Thymus (tissue), 11 donors: ENCODE results near the gene MOV10L1. TPM values are rescaled to one million over a fixed set of nuclear protein-coding genes. Genes with fewer than 3 reads are reported as not detected.

ENCODE experiments used
- DNase-seq, 9 donors: peaks; one replicate each; pipeline ENCODE4 v3.0.0-alpha.2; 2013; ENCODE audit warnings: low spot score in 9 of 9, low read depth in 6 of 9, missing footprints in 1 of 9
- H3K27ac ChIP-seq, 2 donors: one replicate each; pipeline ENCODE4 v1.5.1; 2013; ENCODE audit warnings: control low read depth in 1 of 2, low read depth in 1 of 2, low read length in 1 of 2, mild to moderate bottlenecking in 1 of 2, moderate library complexity in 1 of 2
- H3K27me3 ChIP-seq, 2 donors: one replicate each; pipeline ENCODE4 v1.5.1; 2013; ENCODE audit warnings: low read length in 1 of 2; ENCODE audit not compliant: control insufficient read depth in 2 of 2, insufficient read depth in 1 of 2
- H3K36me3 ChIP-seq, 2 donors: one replicate each; pipeline ENCODE4 v1.5.1; 2013; ENCODE audit warnings: low read length in 1 of 2, mild to moderate bottlenecking in 1 of 2, moderate library complexity in 1 of 2; ENCODE audit not compliant: control insufficient read depth in 2 of 2, insufficient read depth in 2 of 2
- H3K4me1 ChIP-seq, 2 donors: one replicate each; pipeline ENCODE4 v1.5.1; 2013; ENCODE audit warnings: low read length in 2 of 2; ENCODE audit not compliant: control insufficient read depth in 2 of 2, insufficient read depth in 2 of 2
- H3K4me3 ChIP-seq, 2 donors: one replicate each; pipeline ENCODE4 v1.5.1; 2013; ENCODE audit warnings: low read length in 2 of 2, control low read depth in 1 of 2, mild to moderate bottlenecking in 1 of 2
- H3K9me3 ChIP-seq, 2 donors: one replicate each; pipeline ENCODE4 v1.5.1; 2013; ENCODE audit warnings: low read length in 1 of 2, mild to moderate bottlenecking in 1 of 2; ENCODE audit not compliant: control insufficient read depth in 2 of 2, insufficient read depth in 1 of 2
- WGBS: extraction: QIAGEN DNeasy Blood & Tissue Kit; methylation state at CpG from one replicate; pipeline ENCODE4 v1.1.7; 2013; 5-methylcytosine and 5-hydroxymethylcytosine counted together
- polyA plus RNA-seq: library from polyadenylated mRNA; stranded (reverse); fragments of 200-250 nt; gene quantifications from one replicate; pipeline ENCODE4 v1.2.3, GENCODE V29; 2013
- total RNA-seq: library from RNA; stranded (reverse); fragments of 120-200 nt; gene quantifications from one replicate; pipeline ENCODE4 v1.2.4, GENCODE V29; 2013
- donor health status: healthy.

The MOV10L1 gene
- total and polyA plus RNA-seq, 2 donors: 0.14 to 0.32 TPM

DNA sequence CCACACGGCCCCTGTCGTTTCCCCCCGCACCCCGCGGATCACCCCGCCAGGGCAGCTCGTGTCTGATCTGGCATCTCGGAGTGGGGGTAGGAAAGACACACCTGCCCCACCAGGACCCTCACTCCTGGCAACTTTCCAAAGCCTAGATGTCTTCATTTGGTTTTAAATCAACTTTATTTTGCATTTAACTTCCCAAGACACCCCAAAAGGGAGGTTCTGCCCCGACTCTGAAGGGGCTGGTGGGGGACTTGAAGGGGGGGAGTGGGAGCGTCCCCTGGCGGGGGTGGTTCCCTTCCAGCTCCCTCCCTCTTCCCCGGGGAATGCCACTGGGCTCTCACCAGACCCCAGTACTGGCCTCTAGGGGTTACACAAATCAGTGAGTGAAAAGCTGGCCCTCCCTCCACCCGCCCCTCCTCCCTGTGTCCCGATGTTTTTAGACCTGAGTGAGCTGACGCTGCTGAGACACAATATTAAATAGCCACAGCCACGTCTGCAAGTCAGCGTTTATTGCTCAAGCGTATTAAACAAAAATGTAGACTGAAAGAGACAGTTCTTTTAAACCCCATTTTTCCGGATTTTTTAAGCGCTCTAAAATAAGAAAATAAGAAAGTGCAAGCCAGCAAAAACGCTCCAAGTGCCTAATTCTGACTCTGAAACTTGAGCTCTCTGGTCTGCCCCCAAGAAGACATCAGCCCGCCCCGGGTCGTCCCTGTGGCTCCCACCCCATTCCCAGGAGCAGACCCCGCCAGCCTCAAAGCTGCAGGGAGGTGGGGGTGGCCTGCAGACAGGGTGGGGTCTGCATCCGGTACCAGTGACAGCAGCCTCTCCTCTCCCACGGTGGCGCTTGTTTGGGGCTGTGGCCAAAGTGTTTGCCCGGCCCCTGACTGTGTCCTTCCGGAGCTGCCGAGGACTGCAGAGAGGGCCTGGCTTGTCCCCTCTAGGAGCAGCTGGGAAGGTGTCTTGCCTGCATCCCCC, 30.6 kb upstream of the MOV10L1 start:
- Histone ChIP-seq H3K36me3 (no peaks in the 10 kb centered on the region), H3K4me3 (no peak overlapping the region), H3K4me1 (no peaks in the 10 kb centered on the region), H3K27ac (no peak overlapping the region), H3K9me3 (peaks cover 0 to 3% of the 10 kb centered on the region in 2 donors), H3K27me3 (peaks cover 28 to 57% of the 10 kb centered on the region in 2 donors)
- no peak for DNase-seq
- WGBS: 56% methylated on average over 31 of the region's 31 CpGs

DNA sequence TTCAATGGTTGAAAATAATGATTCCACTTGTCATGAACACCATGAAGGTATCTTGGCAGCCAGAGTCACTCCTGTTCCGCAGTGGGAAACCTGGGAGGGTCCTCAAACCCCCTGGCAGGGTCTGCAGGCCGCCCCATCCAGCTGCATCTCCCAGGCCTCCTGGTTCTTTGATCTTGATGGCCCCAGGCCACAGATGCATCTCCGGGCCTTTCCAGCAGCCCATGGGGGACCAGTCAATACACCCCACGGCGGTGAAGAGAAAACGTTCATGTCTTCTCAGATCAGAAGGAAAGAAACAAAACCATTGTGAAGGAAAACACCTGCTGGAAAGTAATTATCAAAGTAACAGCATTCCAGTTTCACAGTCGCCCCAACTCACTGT, 29.9 kb upstream of the MOV10L1 start:
- WGBS: 94% methylated on average over 7 of the region's 7 CpGs
- no peak overlapping the region for H3K4me3 ChIP-seq
- H3K36me3 ChIP-seq: no peaks in the 10 kb centered on the region
- no peak for DNase-seq
- no peak overlapping the region for H3K27ac ChIP-seq
- H3K4me1 ChIP-seq: no peaks in the 10 kb centered on the region
- H3K27me3 ChIP-seq: peaks cover 28 to 57% of the 10 kb centered on the region in 2 donors
- peaks cover 0 to 3% of the 10 kb centered on the region in 2 donors for H3K9me3 ChIP-seq

DNA sequence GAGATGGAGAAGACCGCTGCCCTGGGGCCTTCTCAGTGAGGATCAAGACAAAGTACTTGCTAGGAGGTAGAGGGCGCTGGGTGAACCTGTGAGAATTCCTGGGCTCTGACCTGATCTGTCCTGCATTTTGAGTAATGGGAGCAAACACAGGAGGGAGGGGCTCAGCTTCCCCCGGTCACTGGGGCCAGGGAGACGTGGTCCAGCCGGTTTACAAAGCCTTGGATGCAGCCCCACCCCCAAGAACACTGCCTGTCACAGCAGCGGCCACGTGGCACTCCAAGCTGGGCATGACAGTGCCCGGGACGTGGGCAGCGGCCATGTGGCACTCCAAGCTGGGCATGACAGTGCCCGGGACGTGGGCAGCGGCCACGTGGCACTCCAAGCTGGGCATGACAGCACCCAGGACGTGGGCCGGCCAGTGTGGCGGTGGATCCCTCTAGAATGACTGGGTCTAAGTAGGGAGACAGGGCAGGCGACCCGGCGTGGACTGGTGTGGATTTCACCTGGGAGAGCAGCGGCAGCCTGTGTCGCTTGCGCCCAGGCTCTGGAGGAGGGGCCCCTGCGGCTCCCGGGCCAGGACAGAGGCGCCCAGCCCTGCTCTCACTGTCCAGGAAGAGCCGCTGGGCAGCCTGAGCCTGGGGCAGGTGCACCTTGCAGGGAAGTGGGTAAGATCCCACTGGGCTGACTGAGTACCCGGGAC, 29.2 kb upstream of the MOV10L1 start:
- Histone ChIP-seq H3K36me3 (no peaks in the 10 kb centered on the region), H3K27me3 (peaks cover 28 to 57% of the 10 kb centered on the region in 2 donors), H3K27ac (no peak overlapping the region), H3K4me1 (no peaks in the 10 kb centered on the region), H3K9me3 (peaks cover 0 to 3% of the 10 kb centered on the region in 2 donors), H3K4me3 (no peak overlapping the region)
- no peak for DNase-seq
- 88% methylated on average over 28 of the region's 28 CpGs for WGBS

DNA sequence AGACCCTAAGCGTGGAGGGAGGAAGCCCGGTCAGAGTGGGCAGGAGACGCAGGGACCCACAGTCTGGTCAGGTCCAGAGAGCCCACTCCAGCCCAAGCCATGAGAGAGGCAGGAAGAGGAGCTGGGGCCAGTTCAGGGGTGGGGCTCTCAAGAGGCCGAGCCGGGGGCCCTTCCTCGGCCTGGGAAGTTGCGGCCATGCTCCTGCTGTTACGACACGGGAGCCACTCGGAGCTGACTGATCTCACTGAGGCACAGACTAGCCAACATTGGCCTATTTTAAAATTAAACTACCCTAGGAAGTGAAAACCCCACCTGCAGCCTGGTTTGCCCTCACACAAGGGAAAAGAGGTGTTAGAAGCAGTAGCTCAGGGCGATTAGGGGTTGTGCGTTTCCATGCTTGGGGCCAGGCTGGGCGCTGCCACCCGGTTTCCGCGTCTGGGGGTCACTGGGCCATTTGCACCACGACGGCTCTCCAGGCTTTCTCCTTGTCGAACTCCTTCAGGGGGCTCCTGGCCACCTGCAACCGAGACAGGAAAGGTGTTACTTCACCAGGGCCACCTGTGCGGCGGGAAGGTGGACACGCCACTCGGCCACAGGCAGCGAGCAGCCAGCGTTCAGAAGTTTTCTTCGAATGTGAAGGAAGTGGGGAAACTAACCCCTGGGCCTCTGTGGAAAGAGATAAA, 28.5 kb upstream of the MOV10L1 start:
- 60% methylated on average over 27 of the region's 27 CpGs for WGBS
- H3K27me3 ChIP-seq: peaks cover 27 to 54% of the 10 kb centered on the region in 2 donors
- no peak for DNase-seq
- H3K27ac ChIP-seq: no peak overlapping the region
- H3K36me3 ChIP-seq: no peaks in the 10 kb centered on the region
- no peak overlapping the region for H3K4me3 ChIP-seq
- peaks cover 0 to 3% of the 10 kb centered on the region in 2 donors for H3K9me3 ChIP-seq
- H3K4me1 ChIP-seq: no peaks in the 10 kb centered on the region

DNA sequence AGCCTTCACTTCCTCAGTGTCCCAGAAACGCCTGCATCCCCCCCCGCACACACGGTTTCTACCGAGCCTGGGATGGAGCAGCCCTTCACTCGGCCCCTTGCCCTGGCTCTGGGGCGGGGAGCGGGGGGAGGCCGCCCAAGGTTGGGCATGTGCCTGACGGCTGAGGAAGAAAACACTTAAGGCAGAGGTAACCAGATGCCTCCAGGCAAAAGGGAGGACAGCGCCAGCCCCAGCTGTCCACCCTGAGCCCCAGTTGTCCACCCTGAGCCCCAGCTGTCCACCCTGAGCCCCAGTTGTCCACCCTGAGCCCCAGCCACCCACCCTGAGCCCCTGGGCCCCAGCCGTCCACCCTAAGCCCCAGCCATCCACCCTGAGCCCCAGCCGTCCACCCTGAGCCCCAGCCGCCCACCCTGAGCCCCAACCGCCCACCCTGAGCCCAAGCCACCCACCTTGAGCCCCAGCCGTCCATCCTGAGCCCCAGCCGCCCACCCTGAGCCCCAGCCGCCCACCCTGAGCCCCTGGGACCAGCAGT, 27.9 kb upstream of the MOV10L1 start:
- H3K4me1 ChIP-seq: no peaks in the 10 kb centered on the region
- H3K9me3 ChIP-seq: peaks cover 0 to 3% of the 10 kb centered on the region in 2 donors
- no peak overlapping the region for H3K4me3 ChIP-seq
- no peak overlapping the region for H3K27ac ChIP-seq
- no peaks in the 10 kb centered on the region for H3K36me3 ChIP-seq
- 62% methylated on average over 17 of the region's 17 CpGs for WGBS
- peaks cover 21 to 48% of the 10 kb centered on the region in 2 donors for H3K27me3 ChIP-seq
- DNase-seq: no peak

DNA sequence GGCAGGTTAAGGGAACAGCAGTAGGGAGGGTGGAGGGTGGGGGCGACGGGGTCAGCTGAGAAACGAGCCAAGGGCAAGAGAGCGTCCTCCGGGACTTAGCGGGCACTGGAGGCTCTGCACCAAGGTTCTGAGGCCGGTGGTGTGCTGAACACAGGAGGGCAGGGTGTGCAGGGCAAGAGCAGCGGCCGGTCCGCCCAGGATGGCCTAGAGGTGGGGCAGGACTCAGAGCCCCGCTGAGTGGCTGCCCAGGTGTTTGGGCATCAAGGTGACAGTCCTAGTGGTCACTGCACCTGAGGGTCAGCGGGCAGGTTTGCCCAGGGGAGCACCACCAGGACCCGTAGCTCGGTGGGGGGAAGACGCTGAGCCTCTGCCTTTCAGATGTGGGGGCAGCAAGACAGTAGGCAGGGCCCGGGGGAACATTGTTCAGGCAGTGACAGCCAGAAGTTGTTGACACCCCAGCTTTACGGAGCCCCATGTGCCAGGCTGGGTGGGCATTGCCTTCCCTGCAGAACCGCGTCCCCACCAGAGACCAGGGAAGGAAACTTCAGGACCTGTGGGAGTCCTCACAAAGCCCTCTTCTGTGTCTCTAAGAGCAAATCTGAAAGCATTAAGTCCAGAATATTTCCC, 27.2 kb upstream of the MOV10L1 start:
- WGBS: 97% methylated on average over 19 of the region's 19 CpGs
- Histone ChIP-seq H3K4me1 (no peaks in the 10 kb centered on the region), H3K36me3 (no peaks in the 10 kb centered on the region), H3K4me3 (no peak overlapping the region), H3K27ac (no peak overlapping the region), H3K9me3 (peaks cover 0 to 3% of the 10 kb centered on the region in 2 donors), H3K27me3 (peaks cover 21 to 41% of the 10 kb centered on the region in 2 donors)
- no peak for DNase-seq

DNA sequence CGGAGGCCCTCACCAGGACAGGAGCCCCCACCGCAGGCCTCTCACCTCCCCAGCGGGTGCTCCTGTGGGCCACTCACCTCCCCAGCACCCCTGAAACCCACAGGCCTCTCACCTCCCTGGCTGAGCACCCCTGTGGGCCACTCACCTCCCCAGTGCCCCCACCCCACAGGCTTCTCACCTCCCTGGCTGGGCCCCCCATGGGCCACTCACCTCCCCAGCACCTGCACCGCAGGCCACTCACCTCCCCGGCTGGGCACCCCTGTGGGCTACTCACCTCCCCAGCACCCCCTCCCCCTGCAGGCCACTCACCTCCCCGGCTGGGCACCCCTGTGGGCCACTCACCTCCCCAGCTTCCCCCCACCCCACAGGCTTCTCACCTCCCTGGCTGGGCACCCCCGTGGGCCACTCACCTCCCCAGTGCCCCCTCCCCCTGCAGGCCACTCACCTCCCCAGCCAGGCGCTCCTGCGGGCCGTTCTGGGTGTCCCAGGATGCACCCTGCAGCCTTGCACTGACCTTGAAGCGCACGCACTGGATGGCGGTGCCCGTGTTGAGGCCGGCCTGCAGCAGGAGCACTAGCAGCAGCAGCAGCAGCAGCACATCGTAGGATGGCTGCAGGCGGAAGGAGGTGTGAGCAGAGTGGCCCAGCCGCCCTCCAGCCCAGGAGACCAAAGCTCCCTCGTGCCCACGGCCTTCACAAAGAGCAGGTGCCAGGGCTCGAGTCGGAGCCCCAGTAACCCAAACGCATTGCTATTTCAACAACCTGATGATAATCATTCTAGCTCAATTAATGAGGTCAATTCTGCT, 26.0 kb upstream of the MOV10L1 start:
- no peak overlapping the region for H3K4me3 ChIP-seq
- no peak overlapping the region for H3K27ac ChIP-seq
- DNase-seq: no peak
- no peaks in the 10 kb centered on the region for H3K4me1 ChIP-seq
- peaks cover 0 to 3% of the 10 kb centered on the region in 2 donors for H3K9me3 ChIP-seq
- no peaks in the 10 kb centered on the region for H3K36me3 ChIP-seq
- WGBS: 93% methylated on average over 23 of the region's 23 CpGs
- peaks cover 9 to 31% of the 10 kb centered on the region in 2 donors for H3K27me3 ChIP-seq

DNA sequence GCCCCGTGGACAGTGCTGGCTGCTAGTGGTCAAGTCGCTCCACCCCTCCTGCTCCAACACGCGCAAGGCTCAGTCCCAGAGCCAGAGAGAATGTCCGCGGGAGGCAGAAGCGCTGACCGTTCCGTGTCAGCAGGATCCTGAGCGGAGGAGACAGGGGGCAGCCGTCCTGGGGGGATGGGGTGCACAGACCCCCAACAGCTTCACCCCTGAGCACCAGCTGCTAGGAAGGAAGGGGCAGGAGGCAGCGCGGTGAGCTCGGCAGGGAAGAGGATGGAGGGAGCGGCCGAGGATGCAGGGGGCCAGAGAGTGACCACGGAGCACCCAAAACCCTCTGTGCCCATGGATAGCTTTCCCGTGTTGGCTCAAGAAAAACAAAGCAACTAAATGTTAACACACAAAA, 25.4 kb upstream of the MOV10L1 start:
- peaks cover 3 to 25% of the 10 kb centered on the region in 2 donors for H3K27me3 ChIP-seq
- no peaks in the 10 kb centered on the region for H3K36me3 ChIP-seq
- no peak overlapping the region for H3K4me3 ChIP-seq
- 93% methylated on average over 18 of the region's 18 CpGs for WGBS
- H3K27ac ChIP-seq: no peak overlapping the region
- peaks cover 0 to 3% of the 10 kb centered on the region in 2 donors for H3K9me3 ChIP-seq
- DNase-seq: no peak
- no peaks in the 10 kb centered on the region for H3K4me1 ChIP-seq
